Fibroblast of lung (primary cell): ENCODE results near the gene MYO5B.

Experiments
- EZH2 ChIP-seq: IDR thresholded peaks from 2 replicates; pipeline ENCODE4 v1.5.1; 2012; ENCODE audit warnings: low read length, control low read depth, mild to moderate bottlenecking; ENCODE audit errors: missing control alignments
- TF ChIP-seq, protein P1 (sequence below), 2 donors: IDR thresholded peaks in 1 of 2; conservative IDR thresholded peaks in 1 of 2; 1 replicate in 1 of 2; 2 replicates in 1 of 2; pipeline ENCODE4 v1.5.1; 2011 to 2012; ENCODE audit warnings: low read length in 2 of 2, control low read depth in 1 of 2, inconsistent platforms in 1 of 2, low read depth in 1 of 2, mild to moderate bottlenecking in 1 of 2

- TF ChIP-seq, protein P1, sequence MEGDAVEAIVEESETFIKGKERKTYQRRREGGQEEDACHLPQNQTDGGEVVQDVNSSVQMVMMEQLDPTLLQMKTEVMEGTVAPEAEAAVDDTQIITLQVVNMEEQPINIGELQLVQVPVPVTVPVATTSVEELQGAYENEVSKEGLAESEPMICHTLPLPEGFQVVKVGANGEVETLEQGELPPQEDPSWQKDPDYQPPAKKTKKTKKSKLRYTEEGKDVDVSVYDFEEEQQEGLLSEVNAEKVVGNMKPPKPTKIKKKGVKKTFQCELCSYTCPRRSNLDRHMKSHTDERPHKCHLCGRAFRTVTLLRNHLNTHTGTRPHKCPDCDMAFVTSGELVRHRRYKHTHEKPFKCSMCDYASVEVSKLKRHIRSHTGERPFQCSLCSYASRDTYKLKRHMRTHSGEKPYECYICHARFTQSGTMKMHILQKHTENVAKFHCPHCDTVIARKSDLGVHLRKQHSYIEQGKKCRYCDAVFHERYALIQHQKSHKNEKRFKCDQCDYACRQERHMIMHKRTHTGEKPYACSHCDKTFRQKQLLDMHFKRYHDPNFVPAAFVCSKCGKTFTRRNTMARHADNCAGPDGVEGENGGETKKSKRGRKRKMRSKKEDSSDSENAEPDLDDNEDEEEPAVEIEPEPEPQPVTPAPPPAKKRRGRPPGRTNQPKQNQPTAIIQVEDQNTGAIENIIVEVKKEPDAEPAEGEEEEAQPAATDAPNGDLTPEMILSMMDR (conservative IDR thresholded peaks at IDR 0.05 in 1 of 2, IDR thresholded peaks at IDR 0.05 in 1 of 2; ENCODE audit: low read depth in 1 of 2, low read length in 2 of 2) = no peak
- no peak for TF ChIP-seq EZH2
Measured at GRCh38 chr18:49795612-49796552, 399.1 kb downstream of the MYO5B start.
